ENCODE data around the gene ZNF655.

Gene ZNF655

GRCh38 chr7:99597762-99598501 lies 39.5 kb downstream of the ZNF655 start, which contains the start of gene TMEM225B:
Gene TMEM225B, plus strand, starts transcription at chr7:99598267. Its CDS starts 6,122 bp downstream, at chr7:99604389.
- Histone ChIP-seq H3K4me1 (ENCODE audit: low read length) (no peaks in the 10 kb centered on the region), H3K36me3 (replicated peaks; ENCODE audit: insufficient read depth, low read length) (no peaks in the 10 kb centered on the region), H3K79me2 (ENCODE audit: low read length) (no peaks in the 10 kb centered on the region), H3K4me2 (ENCODE audit: low read depth, low read length) (no peak within 1 kb of the TSS), H3K27ac (ENCODE audit: low read length) (no peak within 1 kb of the TSS), H2AFZ (ENCODE audit: low read length) (no peak within 1 kb of the TSS), H4K20me1 (ENCODE audit: insufficient read depth, low read length) (no peaks in the 10 kb centered on the region), H3K27me3 (replicated peaks; ENCODE audit: insufficient read depth, low read length) (no peaks in the 10 kb centered on the region), H3K9me2 (replicated peaks; ENCODE audit: insufficient read depth, low read length) (no peaks in the 10 kb centered on the region), H3K4me3 (ENCODE audit: low read length) (no peak within 1 kb of the TSS), H3K9me3 (replicated peaks; ENCODE audit: insufficient read depth, low read length) (no peaks in the 10 kb centered on the region), H3F3A (ENCODE audit: insufficient read depth, low read length) (no peaks in the 10 kb centered on the region), H3K9ac (ENCODE audit: low read length) (no peak within 1 kb of the TSS)
- no peak for DNase-seq
- TF ChIP-seq CTCF (IDR thresholded peaks at IDR 0.05; ENCODE audit: low read length) (no peak), EZH2phosphoT487 (IDR thresholded peaks at IDR 0.05; ENCODE audit: low read length) (no peak), EZH2 (optimal IDR thresholded peaks at IDR 0.05; ENCODE audit: low read depth, low read length) (no peak)

GRCh38 chr7:99599836-99600235 lies 41.4 kb downstream of the ZNF655 start:
- no peaks in the 10 kb centered on the region for H4K20me1 ChIP-seq (ENCODE audit: insufficient read depth, low read length)
- H3K36me3 ChIP-seq (replicated peaks; ENCODE audit: insufficient read depth, low read length) = no peaks in the 10 kb centered on the region
- H3K4me1 ChIP-seq (ENCODE audit: low read length) = no peaks in the 10 kb centered on the region
- H3K27ac ChIP-seq (ENCODE audit: low read length) = no peak overlapping the region
- H3K9ac ChIP-seq (ENCODE audit: low read length) = no peak overlapping the region
- H3K9me3 ChIP-seq (replicated peaks; ENCODE audit: insufficient read depth, low read length) = no peaks in the 10 kb centered on the region
- no peaks in the 10 kb centered on the region for H3K27me3 ChIP-seq (replicated peaks; ENCODE audit: insufficient read depth, low read length)
- H3K79me2 ChIP-seq (ENCODE audit: low read length) = no peaks in the 10 kb centered on the region
- TF ChIP-seq EZH2phosphoT487 (IDR thresholded peaks at IDR 0.05; ENCODE audit: low read length) = no peak
- no peak for TF ChIP-seq CTCF (IDR thresholded peaks at IDR 0.05; ENCODE audit: low read length)
- no peak for TF ChIP-seq EZH2 (optimal IDR thresholded peaks at IDR 0.05; ENCODE audit: low read depth, low read length)
- no peak overlapping the region for H2AFZ ChIP-seq (ENCODE audit: low read length)
- H3F3A ChIP-seq (ENCODE audit: insufficient read depth, low read length) = no peaks in the 10 kb centered on the region
- H3K9me2 ChIP-seq (replicated peaks; ENCODE audit: insufficient read depth, low read length) = no peaks in the 10 kb centered on the region
- no peak overlapping the region for H3K4me2 ChIP-seq (ENCODE audit: low read depth, low read length)
- DNase-seq = no peak
- no peak overlapping the region for H3K4me3 ChIP-seq (ENCODE audit: low read length)

DNA sequence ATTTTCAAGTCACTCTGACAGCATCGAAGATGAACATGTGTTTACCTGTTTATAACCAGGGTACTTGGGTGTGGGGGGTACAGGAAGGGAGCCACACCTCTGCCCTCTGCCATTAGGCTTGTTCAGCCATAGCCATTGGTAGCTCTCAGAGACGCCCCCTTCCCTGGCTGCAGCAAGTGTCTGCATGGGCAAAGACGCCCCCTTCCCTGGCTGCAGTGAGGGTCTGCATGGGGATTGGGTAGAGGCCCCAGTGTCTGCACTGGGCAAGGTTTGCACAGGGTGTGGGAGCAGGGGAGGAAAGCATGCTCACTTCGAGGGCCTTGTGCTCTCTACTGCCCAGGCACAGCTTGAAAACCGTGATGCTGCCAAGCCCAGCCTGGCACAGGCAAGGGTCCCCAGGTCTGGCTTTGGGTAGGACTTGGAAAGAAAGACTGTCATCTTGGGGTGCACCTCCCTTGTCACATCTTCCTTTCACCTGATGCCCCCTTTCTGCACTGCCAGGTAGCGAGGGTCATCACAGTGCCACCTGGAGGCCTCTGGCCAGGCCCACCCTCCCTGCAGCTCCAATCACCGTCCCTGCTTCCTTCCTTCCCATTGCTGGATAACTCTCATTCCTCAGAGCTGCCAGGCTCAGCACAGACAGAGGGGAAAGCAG lies 43.3 kb downstream of the ZNF655 start:
- H3K4me2 ChIP-seq (ENCODE audit: low read depth, low read length) = no peak overlapping the region
- H3K79me2 ChIP-seq (ENCODE audit: low read length) = no peaks in the 10 kb centered on the region
- H3K36me3 ChIP-seq (replicated peaks; ENCODE audit: insufficient read depth, low read length) = no peaks in the 10 kb centered on the region
- DNase-seq = no peak
- H2AFZ ChIP-seq (ENCODE audit: low read length) = no peak overlapping the region
- no peaks in the 10 kb centered on the region for H3K4me1 ChIP-seq (ENCODE audit: low read length)
- H3K9ac ChIP-seq (ENCODE audit: low read length) = no peak overlapping the region
- no peaks in the 10 kb centered on the region for H3K27me3 ChIP-seq (replicated peaks; ENCODE audit: insufficient read depth, low read length)
- H3K9me3 ChIP-seq (replicated peaks; ENCODE audit: insufficient read depth, low read length) = no peaks in the 10 kb centered on the region
- no peaks in the 10 kb centered on the region for H4K20me1 ChIP-seq (ENCODE audit: insufficient read depth, low read length)
- no peak overlapping the region for H3K27ac ChIP-seq (ENCODE audit: low read length)
- H3F3A ChIP-seq (ENCODE audit: insufficient read depth, low read length) = no peaks in the 10 kb centered on the region
- TF ChIP-seq CTCF (IDR thresholded peaks at IDR 0.05; ENCODE audit: low read length) (no peak), EZH2phosphoT487 (IDR thresholded peaks at IDR 0.05; ENCODE audit: low read length) (no peak), EZH2 (optimal IDR thresholded peaks at IDR 0.05; ENCODE audit: low read depth, low read length) (no peak)
- no peak overlapping the region for H3K4me3 ChIP-seq (ENCODE audit: low read length)
- H3K9me2 ChIP-seq (replicated peaks; ENCODE audit: insufficient read depth, low read length) = no peaks in the 10 kb centered on the region

Measured in MM.1S (cell line).